Activated naive CD4-positive, alpha-beta T cell treated with anti-CD3 and anti-CD28 coated beads, Interleukin-2, amount 50 U/mL, for 24 hours (primary cell): ENCODE measurements around the gene PARM1.
A peak's percentile ranks its signal among the peaks of the same experiment; 100 is the strongest.

Experiments used
- H3K27ac Mint-ChIP-seq: one replicate; pipeline ENCODE4 v1.8.0; 2021; ENCODE audit warnings: mild to moderate bottlenecking, mixed read lengths
- H3K27me3 Mint-ChIP-seq: one replicate; pipeline ENCODE4 v1.8.0; 2021; ENCODE audit warnings: mixed read lengths
- H3K36me3 Mint-ChIP-seq: one replicate; pipeline ENCODE4 v1.8.0; 2021; ENCODE audit warnings: mixed read lengths
- H3K4me1 Mint-ChIP-seq: one replicate; pipeline ENCODE4 v1.8.0; 2021; ENCODE audit warnings: mixed read lengths
- H3K4me3 Mint-ChIP-seq: one replicate; pipeline ENCODE4 v1.8.0; 2021; ENCODE audit warnings: mild to moderate bottlenecking, mixed read lengths
- H3K9me3 Mint-ChIP-seq: one replicate; pipeline ENCODE4 v1.8.0; 2021; ENCODE audit warnings: mixed read lengths

PARM1 gene

GRCh38 chr4:74931376-74931775 is 1.5 kb upstream of the PARM1 start:
- Mint-ChIP-seq H3K4me3 (no peak overlapping the region), H3K27ac (no peak overlapping the region), H3K9me3 (peaks cover 5% of the 10 kb centered on the region), H3K4me1 (no peaks in the 10 kb centered on the region), H3K36me3 (no peaks in the 10 kb centered on the region), H3K27me3 (peaks cover 56% of the 10 kb centered on the region)

- Mint-ChIP-seq H3K36me3 (no peaks in the 10 kb centered on the region), H3K27me3 (peaks cover 62% of the 10 kb centered on the region), H3K9me3 (peaks cover 5% of the 10 kb centered on the region), H3K4me3 (no peak overlapping the region), H3K4me1 (no peaks in the 10 kb centered on the region), H3K27ac (no peak overlapping the region)
Measured at GRCh38 chr4:74932010-74932409, 906 bp upstream of the PARM1 start.

GRCh38 chr4:74933562-74934015 is 673 bp downstream of the PARM1 start:
- Mint-ChIP-seq H3K9me3 (peaks cover 5% of the 10 kb centered on the region), H3K4me1 (no peaks in the 10 kb centered on the region), H3K4me3 (peak overlapping the region; percentile 19), H3K27me3 (peaks cover 56% of the 10 kb centered on the region), H3K36me3 (no peaks in the 10 kb centered on the region), H3K27ac (no peak overlapping the region)

- Mint-ChIP-seq H3K27me3 (peaks cover 53% of the 10 kb centered on the region), H3K4me3 (peak overlapping the region; percentile 19), H3K27ac (no peak overlapping the region)
Measured at GRCh38 chr4:74934016-74934831, 1.3 kb downstream of the PARM1 start.

GRCh38 chr4:74934888-74935287 is 2.0 kb downstream of the PARM1 start:
- no peaks in the 10 kb centered on the region for H3K36me3 Mint-ChIP-seq
- H3K27me3 Mint-ChIP-seq: peaks cover 52% of the 10 kb centered on the region
- no peak overlapping the region for H3K27ac Mint-ChIP-seq
- H3K4me1 Mint-ChIP-seq: no peaks in the 10 kb centered on the region
- peaks cover 5% of the 10 kb centered on the region for H3K9me3 Mint-ChIP-seq
- H3K4me3 Mint-ChIP-seq: no peak overlapping the region

More at GRCh38 chr4:74934016-74934831, 1.3 kb downstream of the PARM1 start:
- Mint-ChIP-seq H3K9me3 (peaks cover 5% of the 10 kb centered on the region), H3K36me3 (no peaks in the 10 kb centered on the region), H3K4me1 (no peaks in the 10 kb centered on the region)

- peaks cover 16% of the 10 kb centered on the region for H3K27me3 Mint-ChIP-seq
- no peaks in the 10 kb centered on the region for H3K4me1 Mint-ChIP-seq
- H3K27ac Mint-ChIP-seq: no peak overlapping the region
- H3K36me3 Mint-ChIP-seq: no peaks in the 10 kb centered on the region
- no peak overlapping the region for H3K4me3 Mint-ChIP-seq
- H3K9me3 Mint-ChIP-seq: peaks cover 5% of the 10 kb centered on the region
Measured at GRCh38 chr4:74941123-74941522, 8.2 kb downstream of the PARM1 start.

- H3K4me3 Mint-ChIP-seq: no peak overlapping the region
- H3K27ac Mint-ChIP-seq: no peak overlapping the region
- peaks cover 9% of the 10 kb centered on the region for H3K9me3 Mint-ChIP-seq
- H3K4me1 Mint-ChIP-seq: no peaks in the 10 kb centered on the region
- peaks cover 8% of the 10 kb centered on the region for H3K27me3 Mint-ChIP-seq
- H3K36me3 Mint-ChIP-seq: no peaks in the 10 kb centered on the region
Measured at GRCh38 chr4:74942251-74942917, 9.5 kb downstream of the PARM1 start.

- Mint-ChIP-seq H3K27ac (no peak overlapping the region), H3K9me3 (peaks cover 9% of the 10 kb centered on the region), H3K27me3 (peaks cover 8% of the 10 kb centered on the region), H3K36me3 (no peaks in the 10 kb centered on the region), H3K4me3 (no peak overlapping the region), H3K4me1 (no peaks in the 10 kb centered on the region)
Measured at GRCh38 chr4:74942918-74943253, 10.0 kb downstream of the PARM1 start.

GRCh38 chr4:74944354-74944793 is 11.5 kb downstream of the PARM1 start:
- Mint-ChIP-seq H3K27me3 (peaks cover 8% of the 10 kb centered on the region), H3K9me3 (peaks cover 9% of the 10 kb centered on the region), H3K4me3 (no peak overlapping the region), H3K36me3 (no peaks in the 10 kb centered on the region), H3K27ac (no peak overlapping the region), H3K4me1 (no peaks in the 10 kb centered on the region)

- H3K4me1 Mint-ChIP-seq: no peaks in the 10 kb centered on the region
- no peaks in the 10 kb centered on the region for H3K36me3 Mint-ChIP-seq
- H3K4me3 Mint-ChIP-seq: no peak overlapping the region
- no peak overlapping the region for H3K27ac Mint-ChIP-seq
- peaks cover 5% of the 10 kb centered on the region for H3K9me3 Mint-ChIP-seq
- peaks cover under 1% of the 10 kb centered on the region for H3K27me3 Mint-ChIP-seq
Measured at GRCh38 chr4:74946196-74946595, 13.3 kb downstream of the PARM1 start.

- Mint-ChIP-seq H3K27ac (no peak overlapping the region), H3K9me3 (peaks cover 4% of the 10 kb centered on the region), H3K27me3 (no peaks in the 10 kb centered on the region), H3K4me3 (no peak overlapping the region), H3K4me1 (no peaks in the 10 kb centered on the region), H3K36me3 (no peaks in the 10 kb centered on the region)
Measured at GRCh38 chr4:74947798-74948197, 14.9 kb downstream of the PARM1 start.

GRCh38 chr4:74948236-74948635 is 15.3 kb downstream of the PARM1 start:
- no peak overlapping the region for H3K4me3 Mint-ChIP-seq
- H3K27ac Mint-ChIP-seq: no peak overlapping the region
- H3K36me3 Mint-ChIP-seq: no peaks in the 10 kb centered on the region
- peaks cover 4% of the 10 kb centered on the region for H3K9me3 Mint-ChIP-seq
- H3K27me3 Mint-ChIP-seq: no peaks in the 10 kb centered on the region
- H3K4me1 Mint-ChIP-seq: no peaks in the 10 kb centered on the region

- Mint-ChIP-seq H3K36me3 (no peaks in the 10 kb centered on the region), H3K4me1 (no peaks in the 10 kb centered on the region), H3K4me3 (no peak overlapping the region), H3K9me3 (peaks cover 4% of the 10 kb centered on the region), H3K27ac (no peak overlapping the region), H3K27me3 (no peaks in the 10 kb centered on the region)
Measured at GRCh38 chr4:74950200-74950599, 17.3 kb downstream of the PARM1 start.

- Mint-ChIP-seq H3K27ac (no peak overlapping the region), H3K4me3 (no peak overlapping the region), H3K4me1 (no peaks in the 10 kb centered on the region), H3K9me3 (peaks cover 4% of the 10 kb centered on the region), H3K36me3 (no peaks in the 10 kb centered on the region), H3K27me3 (no peaks in the 10 kb centered on the region)
Measured at GRCh38 chr4:74950882-74951281, 18.0 kb downstream of the PARM1 start.

GRCh38 chr4:74953647-74954046 is 20.7 kb downstream of the PARM1 start:
- H3K4me1 Mint-ChIP-seq: no peaks in the 10 kb centered on the region
- no peak overlapping the region for H3K27ac Mint-ChIP-seq
- no peaks in the 10 kb centered on the region for H3K9me3 Mint-ChIP-seq
- no peak overlapping the region for H3K4me3 Mint-ChIP-seq
- H3K27me3 Mint-ChIP-seq: peaks cover 3% of the 10 kb centered on the region
- no peaks in the 10 kb centered on the region for H3K36me3 Mint-ChIP-seq

GRCh38 chr4:74958881-74959280 is 26.0 kb downstream of the PARM1 start:
- no peak overlapping the region for H3K27ac Mint-ChIP-seq
- H3K9me3 Mint-ChIP-seq: peaks cover 9% of the 10 kb centered on the region
- H3K36me3 Mint-ChIP-seq: no peaks in the 10 kb centered on the region
- H3K4me1 Mint-ChIP-seq: no peaks in the 10 kb centered on the region
- no peak overlapping the region for H3K4me3 Mint-ChIP-seq
- H3K27me3 Mint-ChIP-seq: peaks cover 3% of the 10 kb centered on the region
